GM21717 (cell line): Measurements from ENCODE around the gene ENPP6.
"Not testable (repeated sequence)": the region's sequence is repeated elsewhere in the genome, so short reads cannot be mapped to it uniquely, and the experiment has no call there.

ENCODE experiments used
- ATAC-seq: cut with Tn5 transposase; IDR thresholded peaks from one replicate; pipeline ENCODE4 v1.9.1; 2021; ENCODE audit warnings: mild to moderate bottlenecking, moderate library complexity; ENCODE audit not compliant: unreplicated experiment

Gene ENPP6

DNA sequence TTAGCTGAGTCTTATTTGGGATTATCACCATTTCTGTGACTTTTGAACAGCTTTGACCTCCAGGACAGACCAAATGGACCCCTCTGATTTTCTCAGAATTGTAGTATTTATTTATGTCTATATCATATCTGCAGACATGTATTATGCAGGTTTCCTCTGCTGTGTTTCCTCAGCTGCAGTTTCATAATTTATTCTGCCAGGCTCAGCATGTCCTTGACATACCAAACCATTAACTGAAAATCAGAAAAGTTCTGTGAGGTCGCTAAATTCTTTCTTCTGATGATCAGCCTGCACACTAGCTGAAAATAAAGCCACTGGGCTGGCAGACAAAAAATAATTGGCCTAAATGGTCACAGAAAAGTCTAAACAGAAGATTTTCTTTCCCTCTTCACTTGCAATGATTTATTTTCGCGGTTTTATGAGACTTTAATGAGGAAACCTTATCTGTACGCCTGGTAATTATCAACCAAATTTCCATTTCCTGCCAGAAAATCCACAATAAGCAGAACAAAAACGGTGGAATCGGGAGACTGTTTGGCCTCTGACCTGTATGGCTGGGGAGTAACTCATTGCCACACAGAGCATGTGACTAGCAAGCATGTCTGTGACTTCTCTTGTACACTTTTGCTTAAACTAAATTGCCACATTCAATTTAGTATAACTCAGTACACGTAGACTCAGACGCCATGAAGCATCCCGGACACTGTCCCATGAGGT is 150.9 kb downstream of the ENPP6 start:
- no peak for ATAC-seq

DNA sequence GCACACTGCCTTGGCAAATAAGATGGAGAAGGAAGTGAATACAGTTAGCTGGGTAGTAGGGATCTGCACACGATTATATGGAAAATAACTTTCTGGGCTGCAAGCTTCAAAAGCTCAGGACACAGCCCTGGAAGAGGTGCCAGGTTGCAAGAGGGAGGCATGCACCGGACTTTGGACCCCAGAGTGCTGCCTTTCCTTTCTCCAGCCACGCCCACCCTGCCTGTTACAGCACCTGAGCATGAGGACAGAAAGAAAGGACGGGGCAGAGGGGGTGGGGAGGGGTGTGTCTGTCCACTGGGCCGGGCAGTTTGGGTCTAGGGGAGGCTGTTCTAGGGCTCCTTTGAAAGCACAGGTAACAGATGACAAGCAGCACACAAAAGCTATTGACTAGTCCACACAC is 152.8 kb downstream of the ENPP6 start:
- ATAC-seq, result no peak

DNA sequence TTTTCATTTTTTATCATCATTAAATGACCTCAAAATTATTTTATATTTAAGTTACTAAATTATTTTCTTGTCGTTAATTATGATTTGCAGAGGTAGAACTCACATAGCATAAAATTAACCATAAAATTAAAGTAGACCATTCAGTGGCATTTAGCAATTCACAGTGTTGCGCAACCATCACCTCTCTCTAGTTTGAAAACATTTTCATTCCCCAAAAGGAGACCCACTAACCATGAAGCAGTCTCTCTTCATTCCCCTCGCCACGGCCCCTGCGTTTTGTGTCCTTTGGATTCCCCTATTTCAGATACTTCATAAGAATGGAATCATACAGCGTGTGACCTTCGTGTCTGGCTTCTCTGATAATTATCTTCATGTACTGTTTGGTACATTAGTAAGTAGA is 154.9 kb downstream of the ENPP6 start:
- no peak for ATAC-seq

DNA sequence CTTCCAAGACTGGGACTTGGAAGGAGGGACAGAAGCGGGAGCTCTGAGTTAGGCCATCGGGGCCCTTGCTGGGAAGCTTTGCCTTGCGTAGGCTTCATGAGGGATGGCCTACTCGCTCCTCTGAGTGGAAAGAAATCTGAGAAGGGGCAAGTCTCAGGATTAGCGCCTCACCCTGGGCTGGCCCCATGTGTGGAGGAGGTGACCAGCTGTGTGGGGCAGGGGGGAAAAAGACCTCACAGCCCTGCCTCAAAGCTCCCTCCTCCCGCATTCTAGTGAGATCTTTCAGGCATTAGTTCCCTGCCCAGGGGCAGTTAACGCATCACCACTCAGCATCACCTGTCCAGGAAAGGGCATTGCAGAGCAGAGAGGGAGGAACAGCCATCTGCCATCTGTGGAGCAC is 156.1 kb downstream of the ENPP6 start:
- no peak for ATAC-seq

DNA sequence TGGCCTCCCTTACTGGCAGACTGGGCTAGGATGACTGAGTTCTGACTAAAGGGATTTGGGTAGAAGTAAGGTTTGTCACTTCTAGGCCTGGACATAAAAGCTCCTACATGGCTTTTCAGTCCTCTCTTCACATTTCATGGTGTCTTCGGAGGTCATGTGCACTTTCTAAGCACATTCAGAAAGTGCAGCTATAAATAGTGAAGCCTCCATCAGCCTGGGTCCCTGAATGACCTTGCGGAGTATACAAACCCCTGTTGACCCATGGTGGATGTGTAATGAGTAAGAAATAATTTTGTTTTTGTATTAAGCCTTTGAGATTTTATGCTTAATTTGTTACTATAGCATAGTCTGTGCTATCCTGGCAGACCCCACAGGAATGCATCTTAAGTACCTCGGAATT is 158.6 kb downstream of the ENPP6 start:
- ATAC-seq, result no peak

DNA sequence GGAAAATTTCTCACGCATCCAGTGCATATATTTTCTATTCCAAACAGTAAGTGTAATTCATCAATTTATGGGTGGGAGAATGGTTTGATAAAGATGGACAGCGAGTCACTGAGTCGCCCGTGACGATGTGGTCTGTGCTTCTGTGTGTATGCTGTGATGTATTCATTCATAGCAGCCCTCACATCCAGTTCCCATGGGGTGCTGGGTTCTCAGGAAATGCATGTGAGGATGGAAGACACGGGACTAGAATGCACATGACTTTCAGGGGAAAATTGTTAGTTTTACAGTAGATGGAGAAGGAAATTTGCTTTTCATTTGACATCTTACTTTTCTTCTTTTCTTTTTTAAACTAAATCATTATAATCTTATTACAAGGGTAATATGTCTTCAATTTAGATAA is 159.6 kb downstream of the ENPP6 start:
- ATAC-seq, result no peak

DNA sequence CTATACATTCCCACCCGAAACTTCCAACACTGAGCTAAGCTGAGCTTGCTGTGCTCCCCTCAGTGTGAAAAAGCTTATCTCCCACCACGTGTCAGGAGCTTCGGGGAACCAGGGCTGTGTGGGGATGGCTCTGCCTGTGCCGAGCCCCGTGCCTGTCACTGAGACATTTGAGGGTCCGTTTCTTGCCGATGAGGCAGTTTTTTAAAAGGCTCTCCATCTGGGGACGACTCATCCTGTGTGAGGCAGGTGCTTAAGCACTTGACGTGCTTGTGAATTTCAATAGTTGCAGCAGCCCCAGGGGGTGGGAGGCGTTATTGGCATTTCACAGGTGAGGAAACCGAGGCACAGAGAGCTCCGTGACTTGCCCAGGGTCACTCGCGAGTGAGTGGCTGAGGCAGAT is 160.8 kb downstream of the ENPP6 start:
- ATAC-seq, result no peak

DNA sequence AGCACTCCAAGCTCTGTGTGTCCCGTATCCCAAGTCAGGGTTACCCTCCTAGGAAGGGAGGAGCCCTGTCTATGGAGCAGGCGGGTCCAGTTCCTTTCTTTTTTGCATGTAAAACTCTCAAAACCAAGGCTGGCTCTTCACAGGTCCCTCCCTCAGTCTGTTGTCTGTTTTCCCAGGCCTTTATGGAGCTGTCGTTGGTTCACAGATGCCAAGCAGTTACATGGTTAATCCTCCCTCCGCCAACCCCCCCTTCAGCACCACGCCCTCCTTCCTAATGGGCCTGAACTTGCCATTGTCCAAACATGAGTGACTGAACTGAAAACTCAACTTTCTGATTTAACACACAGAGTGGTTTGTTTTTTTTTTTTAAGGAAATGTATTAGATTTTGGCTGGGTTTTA is 164.2 kb downstream of the ENPP6 start:
- ATAC-seq, result no peak

DNA sequence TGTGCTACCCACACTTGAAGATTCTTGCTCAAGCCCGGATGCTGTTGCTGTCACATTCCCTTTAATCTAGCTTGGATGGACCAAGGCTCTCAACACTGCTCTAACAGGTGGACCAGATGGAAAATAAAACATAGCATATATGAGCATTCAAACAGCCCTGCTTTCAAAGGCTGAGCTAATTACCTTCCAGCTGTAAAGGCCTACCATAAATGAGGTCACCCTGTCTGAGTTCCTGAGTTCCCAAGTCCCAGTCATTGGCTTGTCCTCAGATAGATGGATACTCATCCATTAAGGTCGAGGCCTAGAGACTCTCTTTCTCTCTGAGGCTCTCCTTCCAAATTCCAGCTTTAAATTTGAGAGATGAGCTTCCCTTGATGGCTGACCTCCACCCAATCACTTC is 165.1 kb downstream of the ENPP6 start:
- no peak for ATAC-seq

DNA sequence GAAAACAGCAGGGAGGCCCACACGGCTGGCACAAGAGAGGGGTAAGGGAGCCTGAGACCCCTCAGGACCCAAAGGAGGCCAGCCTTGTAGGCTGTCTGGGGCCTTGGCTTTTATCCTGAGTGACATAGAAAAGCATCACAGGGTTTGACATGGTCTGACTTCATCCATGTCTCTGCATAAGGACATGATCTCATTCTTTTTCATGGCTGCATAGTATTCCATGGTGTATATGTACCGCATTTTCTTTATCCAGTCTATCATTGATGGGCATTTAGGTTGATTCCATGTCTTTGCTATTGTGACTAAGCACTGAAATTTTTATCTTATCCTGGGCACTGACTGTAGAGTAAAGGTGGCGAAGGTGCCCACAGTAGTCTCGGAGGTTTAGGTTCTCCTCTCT is 166.4 kb downstream of the ENPP6 start:
- ATAC-seq, result not testable (repeated sequence)

DNA sequence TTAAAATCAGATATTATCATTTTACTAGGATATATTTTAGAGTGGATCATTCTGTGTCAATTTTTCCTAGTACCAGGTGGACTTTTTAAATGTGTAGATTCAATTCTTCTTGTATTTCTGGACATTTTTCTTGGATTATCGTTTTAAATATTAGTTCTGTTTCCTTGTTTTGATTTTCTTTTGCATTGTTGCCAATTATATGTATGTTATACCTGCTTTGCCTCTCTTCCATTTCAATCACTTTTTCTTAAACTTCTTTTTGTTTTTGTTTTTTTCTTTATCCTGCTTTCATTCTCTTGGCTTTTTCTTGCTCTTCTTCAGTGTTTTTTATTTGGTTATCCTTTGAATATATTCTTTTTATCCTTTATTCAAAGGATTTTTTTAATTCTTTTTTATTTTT is 171.5 kb downstream of the ENPP6 start:
- ATAC-seq, result no peak

DNA sequence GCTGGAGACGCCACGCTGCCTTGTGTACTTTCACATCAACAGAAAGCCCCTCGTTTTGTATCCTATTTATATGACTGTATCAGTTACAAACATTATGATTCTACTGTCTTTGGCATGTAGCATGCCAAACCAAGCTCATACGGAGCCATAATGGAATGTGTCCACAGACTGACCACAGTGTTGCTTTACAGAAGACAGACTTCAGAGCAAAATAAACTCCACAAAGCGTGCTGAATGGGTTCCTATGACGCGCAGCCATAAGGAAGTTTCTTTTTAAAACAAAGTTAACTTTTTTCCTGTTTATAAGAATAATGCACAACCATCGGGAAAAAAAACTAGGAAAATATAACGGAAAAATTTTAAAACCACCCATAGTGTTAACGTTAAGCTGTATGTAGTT is 176.5 kb downstream of the ENPP6 start:
- ATAC-seq, result no peak

DNA sequence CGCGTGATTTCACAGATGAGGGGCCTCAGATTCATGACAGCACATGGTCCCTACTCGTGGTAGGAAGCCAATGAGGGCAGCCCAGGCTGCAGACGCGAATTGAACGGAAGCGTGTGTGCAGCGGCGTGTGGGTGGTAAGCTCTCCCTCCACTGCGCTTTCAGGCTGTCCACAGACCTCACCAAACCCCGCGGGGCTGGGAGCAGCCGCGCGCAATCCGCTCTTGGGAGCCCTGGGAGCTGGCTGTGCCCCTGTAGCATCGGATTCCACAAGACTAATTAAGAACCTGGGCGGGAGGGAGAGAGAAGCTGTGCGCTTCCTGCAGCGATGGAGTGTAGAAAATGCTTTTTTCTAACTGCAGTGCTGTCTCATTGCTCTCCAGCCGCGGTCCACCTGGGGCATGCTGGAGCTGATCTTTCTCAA is 177.7 kb downstream of the ENPP6 start:
- ATAC-seq, result no peak
